OCI-LY7 (cell line): Measurements from ENCODE around the gene COQ4. TPM values are rescaled to one million over a fixed set of nuclear protein-coding genes. Genes with fewer than 3 reads are reported as not detected.
A peak's percentile ranks its signal among the peaks of the same experiment; 100 is the strongest.
"Not testable (repeated sequence)": the region's sequence is repeated elsewhere in the genome, so short reads cannot be mapped to it uniquely, and the experiment has no call there.

Experiments
- BruUV-seq: library from RNA; stranded (reverse); fragments of 400-500 nt; replicated peaks from 2 replicates; lab custom pipeline; 2021; lab: Mats Ljungman, UMichigan
- CTCF ChIA-PET: fragments of 300-600 bp; sonication (Branson Sonifier 250); formaldehyde crosslinking; loops from one replicate; lab custom pipeline; 2022; ENCODE audit warnings: antibody characterized with exemption; ENCODE audit not compliant: unreplicated experiment; lab: Charles Lee
- POLR2A ChIA-PET: fragments of 300-600 bp; sonication (Branson Sonifier 250); formaldehyde crosslinking; loops from one replicate; lab custom pipeline; 2022; ENCODE audit warnings: antibody characterized with exemption; lab: Charles Lee
- DNase-seq: peaks from one replicate; pipeline ENCODE4 v3.0.0-alpha.2; 2015; ENCODE audit warnings: low spot score
- H2AFZ ChIP-seq: fragments of 200-600 bp; sonication (generic), shearing (Covaris generic); 2 replicates; pipeline ENCODE4 v1.6.1; 2014; ENCODE audit warnings: mild to moderate bottlenecking, antibody characterized with exemption, low read length, moderate library complexity
- H3K27ac ChIP-seq: fragments of 200-600 bp; sonication (generic); 2 replicates; pipeline ENCODE4 v1.5.1; 2014; ENCODE audit warnings: mixed run types, low read depth, mild to moderate bottlenecking, moderate library complexity, low read length, inconsistent platforms; ENCODE audit not compliant: poor library complexity, severe bottlenecking
- H3K36me3 ChIP-seq: fragments of 200-600 bp; sonication (generic); 2 replicates; pipeline ENCODE4 v1.6.1; 2014; ENCODE audit warnings: mild to moderate bottlenecking, antibody characterized with exemption, low read length, moderate library complexity, mixed read lengths; ENCODE audit not compliant: insufficient read depth
- H3K4me1 ChIP-seq: fragments of 200-600 bp; sonication (generic); 2 replicates; pipeline ENCODE4 v1.5.1; 2014; ENCODE audit warnings: mild to moderate bottlenecking, low read length; ENCODE audit not compliant: insufficient read depth, poor library complexity, severe bottlenecking
- H3K4me2 ChIP-seq: fragments of 200-600 bp; sonication (generic); 2 replicates; pipeline ENCODE4 v1.6.1; 2014; ENCODE audit warnings: mild to moderate bottlenecking, low read length
- H3K4me3 ChIP-seq: fragments of 200-600 bp; sonication (generic); 2 replicates; pipeline ENCODE4 v1.5.1; 2014; ENCODE audit warnings: mild to moderate bottlenecking, low read depth, low read length; ENCODE audit not compliant: poor library complexity, severe bottlenecking
- H3K79me2 ChIP-seq: fragments of 200-600 bp; sonication (generic); 2 replicates; pipeline ENCODE4 v1.6.1; 2016; ENCODE audit warnings: low read depth, mild to moderate bottlenecking, low read length, moderate library complexity, mixed read lengths; ENCODE audit not compliant: insufficient read depth
- H3K9me2 ChIP-seq: fragments of 200-600 bp; sonication (generic); 2 replicates; pipeline ENCODE4 v1.6.1; 2016; ENCODE audit warnings: mild to moderate bottlenecking, low read length, mixed read lengths; ENCODE audit not compliant: insufficient read depth
- H3K9me3 ChIP-seq: fragments of 200-600 bp; sonication (generic); 2 replicates; pipeline ENCODE4 v1.6.1; 2014; ENCODE audit warnings: mild to moderate bottlenecking, mixed run types, low read length, mixed read lengths
- H4K20me1 ChIP-seq: fragments of 200-600 bp; sonication (generic); 2 replicates; pipeline ENCODE4 v1.6.1; 2014; ENCODE audit warnings: mild to moderate bottlenecking, antibody characterized with exemption, low read length, moderate library complexity, mixed read lengths; ENCODE audit not compliant: insufficient read depth
- CTCF ChIP-seq: fragments of 200-600 bp; sonication (generic); conservative IDR thresholded peaks from 2 replicates; pipeline ENCODE4 v1.5.1; 2014; ENCODE audit warnings: mild to moderate bottlenecking, antibody characterized with exemption, low read length, moderate library complexity, mixed read lengths
- EZH2phosphoT487 ChIP-seq: fragments of 200-600 bp; sonication (generic); IDR thresholded peaks from 2 replicates; pipeline ENCODE4 v1.6.1; 2018; ENCODE audit warnings: low read depth, borderline replicate concordance, mild to moderate bottlenecking, mixed run types, antibody characterized with exemption, low read length, moderate library complexity, mixed read lengths
- intact Hi-C: fragments of 100-400 bp; cut with micrococcal nuclease; formaldehyde crosslinking; loops from one replicate; pipeline ENCODE4 v1.10.0; 2022; ENCODE audit not compliant: unreplicated experiment
- total RNA-seq, 2 experiments: library from RNA; depleted of rRNA in 1 of 2; stranded (reverse); fragments of >200 nt in 1 of 2; shearing (Covaris generic) in 1 of 2; gene quantifications; 2 replicates each; pipeline ENCODE4 v1.2.3, GENCODE V29; 2014 to 2022

The COQ4 gene
- total RNA-seq, 2 experiments from 2014 or later: 53.4 to 55.8 TPM

- CTCF ChIA-PET: interaction anchor here (1.0 kb wide), 1 partner anchor 65 kb away, joined by 5 read pairs; no protein-coding TSS in a partner anchor
- intact Hi-C loops: loop anchor here (5.0 kb wide), 1 partner anchor 46 kb away; the partner anchor contains the start of genes COQ4 and TRUB2
- Histone ChIP-seq H3K9me2 (no peaks in the 10 kb centered on the region), H3K9me3 (no peaks in the 10 kb centered on the region), H4K20me1 (no peaks in the 10 kb centered on the region), H3K4me2 (peak overlapping the region; percentile 98), H3K4me1 (peaks cover 16% of the 10 kb centered on the region), H3K4me3 (peak overlapping the region; percentile 85), H3K36me3 (peaks cover 14% of the 10 kb centered on the region; the same call in 1 of the 2 replicates), H3K79me2 (peaks cover 9% of the 10 kb centered on the region; the same call in 1 of the 2 replicates), H3K27ac (peak overlapping the region; percentile 10), H2AFZ (peak overlapping the region; percentile 85)
- peak; percentile 21 for DNase-seq
- POLR2A ChIA-PET: interaction anchor here (0.9 to 1.2 kb wide), 3 partner anchors 9 to 24 kb away, joined by 3 to 6 read pairs (median 3); no protein-coding TSS in a partner anchor
- no peak for TF ChIP-seq CTCF
- TSS peak; percentile 80 for BruUV-seq
These were observed 45.9 kb upstream of the COQ4 start for GRCh38 chr9:128276574-128277270.

DNA sequence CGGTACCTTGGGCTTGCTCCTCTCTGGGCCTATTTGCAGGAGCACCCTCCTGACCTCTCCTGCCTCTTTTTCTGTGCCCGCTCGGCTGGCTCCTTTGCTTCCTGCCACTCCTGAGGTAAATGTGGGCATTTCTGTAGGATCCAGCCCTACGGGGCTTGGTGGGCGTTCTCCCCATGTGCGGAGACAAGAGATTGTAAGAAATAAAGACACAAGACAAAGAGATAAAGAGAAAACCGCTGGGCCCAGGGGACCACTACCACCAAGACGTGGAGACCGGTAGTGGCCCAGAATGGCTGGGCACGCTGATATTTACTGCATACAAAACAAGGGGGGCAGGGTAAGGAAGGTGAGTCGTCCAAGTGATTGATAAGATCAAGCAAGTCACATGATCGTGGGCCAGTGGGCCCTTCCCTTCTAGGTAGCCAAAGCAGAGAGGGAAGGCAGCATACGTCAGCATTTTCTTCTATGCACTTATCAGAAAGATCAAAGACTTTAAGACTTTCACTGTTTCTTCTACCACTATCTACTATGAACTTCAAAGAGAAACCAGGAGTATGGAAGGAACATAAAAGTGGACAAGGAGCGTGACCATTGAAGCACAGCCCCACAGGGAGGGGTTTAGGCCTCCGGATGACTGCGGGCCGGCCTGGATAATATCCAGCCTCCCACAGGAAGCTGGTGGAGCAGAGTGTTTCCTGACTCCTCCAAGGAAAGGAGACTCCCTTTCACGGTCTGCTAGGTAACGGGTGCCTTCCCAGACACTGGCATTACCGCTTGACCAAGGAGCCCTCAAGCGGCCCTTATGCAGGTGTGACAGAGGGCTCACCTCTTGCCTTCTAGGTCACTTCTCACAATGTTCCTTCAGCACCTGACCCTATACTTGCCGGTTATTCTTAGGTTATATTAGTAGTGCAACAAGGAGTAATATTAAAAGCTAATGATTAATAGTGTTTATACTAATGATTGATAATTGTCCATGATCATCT is 43.3 kb upstream of the COQ4 start:
- BruUV-seq, H3K79me2 ChIP-seq, CTCF ChIA-PET, H3K4me3 ChIP-seq, DNase-seq, H3K9me2 ChIP-seq, H3K9me3 ChIP-seq, H3K27ac ChIP-seq, H4K20me1 ChIP-seq, H2AFZ ChIP-seq, H3K36me3 ChIP-seq, H3K4me2 ChIP-seq: not testable (repeated sequence)
- POLR2A ChIA-PET: interaction anchor here (0.6 kb wide), 1 partner anchor 92 kb away, joined by 5 read pairs; the partner anchor contains the start of gene URM1
- H3K4me1 ChIP-seq: peaks cover 15% of the 10 kb centered on the region
- intact Hi-C loops: loop anchor here (5.0 kb wide), 1 partner anchor 43 kb away; the partner anchor contains the start of genes COQ4 and TRUB2

- Histone ChIP-seq H3K4me3 (no peak overlapping the region), H3K9me3 (no peaks in the 10 kb centered on the region), H3K9me2 (no peaks in the 10 kb centered on the region), H3K79me2 (peaks cover 2% of the 10 kb centered on the region; the same call in 1 of the 2 replicates), H2AFZ (no peak overlapping the region), H3K36me3 (no peaks in the 10 kb centered on the region), H3K27ac (no peak overlapping the region), H3K4me1 (peaks cover 13% of the 10 kb centered on the region), H3K4me2 (no peak overlapping the region), H4K20me1 (no peaks in the 10 kb centered on the region)
- CTCF ChIA-PET: no interaction called here
- POLR2A ChIA-PET: no interaction called here
- BruUV-seq: no TSS peak
- TF ChIP-seq CTCF: no peak
- no peak for TF ChIP-seq EZH2phosphoT487
- intact Hi-C loops: no loop called here
- DNase-seq: no peak
These were observed 42.5 kb upstream of the COQ4 start for GRCh38 chr9:128280084-128280622.
